ENCODE data around the gene ZNF155.
A peak's percentile ranks its signal among the peaks of the same experiment; 100 is the strongest.

The ZNF155 gene

DNA sequence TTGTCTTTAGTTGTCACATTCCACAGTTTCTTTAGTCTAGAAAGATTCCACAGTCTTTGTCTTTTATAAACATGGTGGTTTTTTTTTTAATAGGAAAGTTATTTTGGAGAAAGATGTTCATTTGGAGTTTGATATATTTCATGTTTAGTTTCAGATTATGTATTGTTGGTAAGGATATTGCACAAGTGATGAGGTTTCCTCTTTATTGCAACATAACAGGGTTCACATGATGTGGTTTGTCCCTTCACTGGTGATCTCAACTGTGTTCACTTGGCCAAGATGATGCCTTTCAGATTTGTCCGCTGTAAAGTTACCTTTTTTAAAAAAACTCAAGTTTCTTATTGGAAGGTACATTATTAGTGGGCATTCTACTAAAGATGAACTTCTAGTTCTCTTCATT is 22.0 kb downstream of the ZNF155 start:
- no peak overlapping the region for H3K9ac ChIP-seq (ENCODE audit: low read depth, low read length)
- no peak for ATAC-seq (ENCODE audit: insufficient read depth, low read depth)
- H4K20me1 ChIP-seq (ENCODE audit: insufficient read depth, low read length), result no peaks in the 10 kb centered on the region
- DNase-seq, result no peak
- peaks cover 46% of the 10 kb centered on the region for H3K36me3 ChIP-seq (ENCODE audit: insufficient read depth, low read length)
- H3K27me3 ChIP-seq (ENCODE audit: insufficient read depth, low read length, poor library complexity), result no peaks in the 10 kb centered on the region
- no peak overlapping the region for H2AFZ ChIP-seq (ENCODE audit: low read depth, low read length)
- no peak overlapping the region for H3K27ac ChIP-seq (ENCODE audit: low read length)
- H3K4me2 ChIP-seq (ENCODE audit: insufficient read depth, low read length), result no peak overlapping the region
- peaks cover 21% of the 10 kb centered on the region for H3K4me1 ChIP-seq (ENCODE audit: insufficient read depth, low read length)
- H3K4me3 ChIP-seq (ENCODE audit: low read depth in 1 of 2, low read length in 2 of 2), result no peak overlapping the region
- H3K9me3 ChIP-seq (ENCODE audit: insufficient read depth, low read length, severe bottlenecking), result peaks cover 32% of the 10 kb centered on the region
- TF ChIP-seq, protein P1, sequence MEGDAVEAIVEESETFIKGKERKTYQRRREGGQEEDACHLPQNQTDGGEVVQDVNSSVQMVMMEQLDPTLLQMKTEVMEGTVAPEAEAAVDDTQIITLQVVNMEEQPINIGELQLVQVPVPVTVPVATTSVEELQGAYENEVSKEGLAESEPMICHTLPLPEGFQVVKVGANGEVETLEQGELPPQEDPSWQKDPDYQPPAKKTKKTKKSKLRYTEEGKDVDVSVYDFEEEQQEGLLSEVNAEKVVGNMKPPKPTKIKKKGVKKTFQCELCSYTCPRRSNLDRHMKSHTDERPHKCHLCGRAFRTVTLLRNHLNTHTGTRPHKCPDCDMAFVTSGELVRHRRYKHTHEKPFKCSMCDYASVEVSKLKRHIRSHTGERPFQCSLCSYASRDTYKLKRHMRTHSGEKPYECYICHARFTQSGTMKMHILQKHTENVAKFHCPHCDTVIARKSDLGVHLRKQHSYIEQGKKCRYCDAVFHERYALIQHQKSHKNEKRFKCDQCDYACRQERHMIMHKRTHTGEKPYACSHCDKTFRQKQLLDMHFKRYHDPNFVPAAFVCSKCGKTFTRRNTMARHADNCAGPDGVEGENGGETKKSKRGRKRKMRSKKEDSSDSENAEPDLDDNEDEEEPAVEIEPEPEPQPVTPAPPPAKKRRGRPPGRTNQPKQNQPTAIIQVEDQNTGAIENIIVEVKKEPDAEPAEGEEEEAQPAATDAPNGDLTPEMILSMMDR (IDR thresholded peaks at IDR 0.05; ENCODE audit: borderline replicate concordance, extremely low read depth, low read length, poor library complexity, severe bottlenecking), result no peak
- no peak for TF ChIP-seq EZH2 (IDR thresholded peaks at IDR 0.05; ENCODE audit: borderline replicate concordance, low read depth, low read length, severe bottlenecking)
- peaks cover 35% of the 10 kb centered on the region for H3K79me2 ChIP-seq (ENCODE audit: insufficient read depth, low read length)

DNA sequence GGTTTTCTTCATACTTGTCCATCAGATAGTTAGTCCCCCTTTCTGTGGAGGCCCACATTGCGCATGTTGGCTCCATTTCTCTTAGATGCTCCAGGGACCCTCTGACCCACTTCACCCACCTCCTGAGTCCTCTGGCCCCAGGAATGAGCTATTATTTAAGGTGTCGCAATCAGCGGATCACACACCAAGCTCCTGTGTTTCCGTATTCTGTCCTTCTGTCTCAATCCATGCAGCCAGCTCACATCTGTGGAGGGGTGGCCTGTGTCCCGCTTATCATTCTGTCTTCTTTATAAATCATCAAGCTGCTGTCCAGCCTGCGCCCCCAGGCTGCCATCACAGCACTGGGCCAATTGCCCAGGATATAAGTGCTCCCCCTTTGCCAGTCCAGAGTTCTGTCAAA is 23.5 kb downstream of the ZNF155 start:
- no peaks in the 10 kb centered on the region for H3K27me3 ChIP-seq (ENCODE audit: insufficient read depth, low read length, poor library complexity)
- no peaks in the 10 kb centered on the region for H4K20me1 ChIP-seq (ENCODE audit: insufficient read depth, low read length)
- H3K9ac ChIP-seq (ENCODE audit: low read depth, low read length), result no peak overlapping the region
- peaks cover 30% of the 10 kb centered on the region for H3K79me2 ChIP-seq (ENCODE audit: insufficient read depth, low read length)
- DNase-seq (no peak), ATAC-seq (ENCODE audit: insufficient read depth, low read depth) (no peak)
- no peak overlapping the region for H3K4me2 ChIP-seq (ENCODE audit: insufficient read depth, low read length)
- H3K9me3 ChIP-seq (ENCODE audit: insufficient read depth, low read length, severe bottlenecking), result peaks cover 34% of the 10 kb centered on the region
- H3K36me3 ChIP-seq (ENCODE audit: insufficient read depth, low read length), result peaks cover 61% of the 10 kb centered on the region
- H2AFZ ChIP-seq (ENCODE audit: low read depth, low read length), result no peak overlapping the region
- TF ChIP-seq, protein P1 (IDR thresholded peaks at IDR 0.05; ENCODE audit: borderline replicate concordance, extremely low read depth, low read length, poor library complexity, severe bottlenecking), result no peak
- TF ChIP-seq EZH2 (IDR thresholded peaks at IDR 0.05; ENCODE audit: borderline replicate concordance, low read depth, low read length, severe bottlenecking), result no peak
- H3K4me3 ChIP-seq (ENCODE audit: low read depth in 1 of 2, low read length in 2 of 2), result no peak overlapping the region
- H3K27ac ChIP-seq (ENCODE audit: low read length), result no peak overlapping the region
- peaks cover 11% of the 10 kb centered on the region for H3K4me1 ChIP-seq (ENCODE audit: insufficient read depth, low read length)

DNA sequence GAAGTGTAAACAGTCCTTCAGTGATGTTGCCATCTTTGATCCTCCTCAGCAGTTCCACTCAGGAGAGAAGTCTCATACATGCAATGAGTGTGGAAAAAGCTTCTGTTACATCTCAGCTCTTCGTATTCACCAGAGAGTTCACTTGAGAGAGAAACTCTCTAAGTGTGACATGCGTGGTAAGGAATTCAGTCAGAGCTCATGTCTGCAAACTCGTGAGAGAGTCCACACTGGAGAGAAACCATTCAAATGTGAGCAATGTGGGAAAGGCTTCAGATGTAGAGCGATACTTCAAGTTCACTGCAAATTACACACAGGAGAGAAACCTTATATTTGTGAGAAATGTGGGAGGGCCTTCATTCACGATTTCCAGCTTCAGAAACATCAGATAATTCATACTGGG is 26.5 kb downstream of the ZNF155 start:
- Histone ChIP-seq H3K27me3 (ENCODE audit: insufficient read depth, low read length, poor library complexity) (no peaks in the 10 kb centered on the region), H3K4me1 (ENCODE audit: insufficient read depth, low read length) (no peaks in the 10 kb centered on the region), H3K4me2 (ENCODE audit: insufficient read depth, low read length) (no peak overlapping the region), H3K27ac (ENCODE audit: low read length) (no peak overlapping the region), H2AFZ (ENCODE audit: low read depth, low read length) (no peak overlapping the region), H3K36me3 (ENCODE audit: insufficient read depth, low read length) (peaks cover 62% of the 10 kb centered on the region), H3K9ac (ENCODE audit: low read depth, low read length) (no peak overlapping the region), H3K4me3 (ENCODE audit: low read depth in 1 of 2, low read length in 2 of 2) (no peak overlapping the region), H3K79me2 (ENCODE audit: insufficient read depth, low read length) (peaks cover 6% of the 10 kb centered on the region), H4K20me1 (ENCODE audit: insufficient read depth, low read length) (no peaks in the 10 kb centered on the region), H3K9me3 (ENCODE audit: insufficient read depth, low read length, severe bottlenecking) (peaks cover 34% of the 10 kb centered on the region)
- DNase-seq (no peak), ATAC-seq (ENCODE audit: insufficient read depth, low read depth) (no peak)
- TF ChIP-seq EZH2 (IDR thresholded peaks at IDR 0.05; ENCODE audit: borderline replicate concordance, low read depth, low read length, severe bottlenecking), result no peak
- TF ChIP-seq, protein P1 (IDR thresholded peaks at IDR 0.05; ENCODE audit: borderline replicate concordance, extremely low read depth, low read length, poor library complexity, severe bottlenecking), result peak; percentile 4

DNA sequence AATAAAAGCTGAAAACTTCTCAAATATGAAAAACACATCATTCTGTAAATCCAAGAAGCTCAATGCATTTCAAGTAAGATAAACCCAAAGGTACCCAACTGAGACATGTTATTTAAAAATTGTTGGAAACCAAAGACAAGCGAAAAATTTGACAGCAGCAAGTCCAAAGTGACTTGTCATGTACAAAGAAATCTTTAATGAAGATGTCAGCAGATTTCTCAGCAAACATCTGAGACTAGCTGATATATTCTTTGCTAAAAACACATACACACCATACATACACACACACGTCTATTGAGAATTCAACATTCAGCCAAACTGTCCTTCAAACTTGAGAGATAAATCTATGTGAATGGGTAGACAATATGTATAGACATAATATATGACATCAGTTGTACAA is 35.5 kb downstream of the ZNF155 start:
- no peak overlapping the region for H3K9ac ChIP-seq (ENCODE audit: low read depth, low read length)
- H3K4me1 ChIP-seq (ENCODE audit: insufficient read depth, low read length), result peaks cover 5% of the 10 kb centered on the region
- no peak for TF ChIP-seq EZH2 (IDR thresholded peaks at IDR 0.05; ENCODE audit: borderline replicate concordance, low read depth, low read length, severe bottlenecking)
- TF ChIP-seq, protein P1 (IDR thresholded peaks at IDR 0.05; ENCODE audit: borderline replicate concordance, extremely low read depth, low read length, poor library complexity, severe bottlenecking), result no peak
- no peaks in the 10 kb centered on the region for H3K27me3 ChIP-seq (ENCODE audit: insufficient read depth, low read length, poor library complexity)
- no peaks in the 10 kb centered on the region for H4K20me1 ChIP-seq (ENCODE audit: insufficient read depth, low read length)
- no peak overlapping the region for H3K4me2 ChIP-seq (ENCODE audit: insufficient read depth, low read length)
- no peaks in the 10 kb centered on the region for H3K36me3 ChIP-seq (ENCODE audit: insufficient read depth, low read length)
- no peak overlapping the region for H2AFZ ChIP-seq (ENCODE audit: low read depth, low read length)
- no peak overlapping the region for H3K4me3 ChIP-seq (ENCODE audit: low read depth in 1 of 2, low read length in 2 of 2)
- no peaks in the 10 kb centered on the region for H3K79me2 ChIP-seq (ENCODE audit: insufficient read depth, low read length)
- H3K27ac ChIP-seq (ENCODE audit: low read length), result no peak overlapping the region
- ATAC-seq (ENCODE audit: insufficient read depth, low read depth) (no peak), DNase-seq (no peak)
- no peaks in the 10 kb centered on the region for H3K9me3 ChIP-seq (ENCODE audit: insufficient read depth, low read length, severe bottlenecking)

All from DND-41 (cell line).